ENCODE measurements around the gene MBD3L3.
"Not testable (repeated sequence)": the region's sequence is repeated elsewhere in the genome, so short reads cannot be mapped to it uniquely, and the experiment has no call there.

GRCh38 chr19:7021331-7021730 lies 37.1 kb downstream of the MBD3L3 start, which contains the start of gene MBD3L2B:
- not testable (repeated sequence) for TF ChIP-seq POLR2A (IDR thresholded peaks at IDR 0.05); CTCF (IDR thresholded peaks at IDR 0.05 in 4 of 5, conservative IDR thresholded peaks at IDR 0.05 in 1 of 5)

Measured in gastrocnemius medialis (tissue), 4 donors.